OCI-LY7 (cell line): ENCODE data around the gene MIX23. TPM values are rescaled to one million over a fixed set of nuclear protein-coding genes. Genes with fewer than 3 reads are reported as not detected.

Source experiments
- BruUV-seq: library from RNA; stranded (reverse); fragments of 400-500 nt; replicated peaks from 2 replicates; lab custom pipeline; 2021; lab: Mats Ljungman, UMichigan
- CTCF ChIA-PET: fragments of 300-600 bp; sonication (Branson Sonifier 250); formaldehyde crosslinking; loops from one replicate; lab custom pipeline; 2022; ENCODE audit warnings: antibody characterized with exemption; ENCODE audit not compliant: unreplicated experiment; lab: Charles Lee
- POLR2A ChIA-PET: fragments of 300-600 bp; sonication (Branson Sonifier 250); formaldehyde crosslinking; loops from one replicate; lab custom pipeline; 2022; ENCODE audit warnings: antibody characterized with exemption; lab: Charles Lee
- DNase-seq: peaks from one replicate; pipeline ENCODE4 v3.0.0-alpha.2; 2015; ENCODE audit warnings: low spot score
- H2AFZ ChIP-seq: fragments of 200-600 bp; sonication (generic), shearing (Covaris generic); 2 replicates; pipeline ENCODE4 v1.6.1; 2014; ENCODE audit warnings: mild to moderate bottlenecking, antibody characterized with exemption, low read length, moderate library complexity
- H3K27ac ChIP-seq: fragments of 200-600 bp; sonication (generic); 2 replicates; pipeline ENCODE4 v1.5.1; 2014; ENCODE audit warnings: mixed run types, low read depth, mild to moderate bottlenecking, moderate library complexity, low read length, inconsistent platforms; ENCODE audit not compliant: poor library complexity, severe bottlenecking
- H3K36me3 ChIP-seq: fragments of 200-600 bp; sonication (generic); 2 replicates; pipeline ENCODE4 v1.6.1; 2014; ENCODE audit warnings: mild to moderate bottlenecking, antibody characterized with exemption, low read length, moderate library complexity, mixed read lengths; ENCODE audit not compliant: insufficient read depth
- H3K4me1 ChIP-seq: fragments of 200-600 bp; sonication (generic); 2 replicates; pipeline ENCODE4 v1.5.1; 2014; ENCODE audit warnings: mild to moderate bottlenecking, low read length; ENCODE audit not compliant: insufficient read depth, poor library complexity, severe bottlenecking
- H3K4me2 ChIP-seq: fragments of 200-600 bp; sonication (generic); 2 replicates; pipeline ENCODE4 v1.6.1; 2014; ENCODE audit warnings: mild to moderate bottlenecking, low read length
- H3K4me3 ChIP-seq: fragments of 200-600 bp; sonication (generic); 2 replicates; pipeline ENCODE4 v1.5.1; 2014; ENCODE audit warnings: mild to moderate bottlenecking, low read depth, low read length; ENCODE audit not compliant: poor library complexity, severe bottlenecking
- H3K79me2 ChIP-seq: fragments of 200-600 bp; sonication (generic); 2 replicates; pipeline ENCODE4 v1.6.1; 2016; ENCODE audit warnings: low read depth, mild to moderate bottlenecking, low read length, moderate library complexity, mixed read lengths; ENCODE audit not compliant: insufficient read depth
- H3K9me2 ChIP-seq: fragments of 200-600 bp; sonication (generic); 2 replicates; pipeline ENCODE4 v1.6.1; 2016; ENCODE audit warnings: mild to moderate bottlenecking, low read length, mixed read lengths; ENCODE audit not compliant: insufficient read depth
- H3K9me3 ChIP-seq: fragments of 200-600 bp; sonication (generic); 2 replicates; pipeline ENCODE4 v1.6.1; 2014; ENCODE audit warnings: mild to moderate bottlenecking, mixed run types, low read length, mixed read lengths
- H4K20me1 ChIP-seq: fragments of 200-600 bp; sonication (generic); 2 replicates; pipeline ENCODE4 v1.6.1; 2014; ENCODE audit warnings: mild to moderate bottlenecking, antibody characterized with exemption, low read length, moderate library complexity, mixed read lengths; ENCODE audit not compliant: insufficient read depth
- CTCF ChIP-seq: fragments of 200-600 bp; sonication (generic); conservative IDR thresholded peaks from 2 replicates; pipeline ENCODE4 v1.5.1; 2014; ENCODE audit warnings: mild to moderate bottlenecking, antibody characterized with exemption, low read length, moderate library complexity, mixed read lengths
- EZH2phosphoT487 ChIP-seq: fragments of 200-600 bp; sonication (generic); IDR thresholded peaks from 2 replicates; pipeline ENCODE4 v1.6.1; 2018; ENCODE audit warnings: low read depth, borderline replicate concordance, mild to moderate bottlenecking, mixed run types, antibody characterized with exemption, low read length, moderate library complexity, mixed read lengths
- intact Hi-C: fragments of 100-400 bp; cut with micrococcal nuclease; formaldehyde crosslinking; loops from one replicate; pipeline ENCODE4 v1.10.0; 2022; ENCODE audit not compliant: unreplicated experiment
- total RNA-seq, 2 experiments: library from RNA; depleted of rRNA in 1 of 2; stranded (reverse); fragments of >200 nt in 1 of 2; shearing (Covaris generic) in 1 of 2; gene quantifications; 2 replicates each; pipeline ENCODE4 v1.2.3, GENCODE V29; 2014 to 2022

MIX23 gene
- total RNA-seq, 2 experiments from 2014 or later: 44.7 to 71.3 TPM

GRCh38 chr3:122355612-122356011 is 27.4 kb downstream of the MIX23 start:
- peaks cover 30% of the 10 kb centered on the region for H3K36me3 ChIP-seq
- H3K27ac ChIP-seq: no peak overlapping the region
- no peak overlapping the region for H3K4me3 ChIP-seq
- H3K79me2 ChIP-seq: no peaks in the 10 kb centered on the region
- H4K20me1 ChIP-seq: no peaks in the 10 kb centered on the region
- H3K9me2 ChIP-seq: no peaks in the 10 kb centered on the region
- H2AFZ ChIP-seq: no peak overlapping the region
- intact Hi-C loops: no loop called here
- TF ChIP-seq EZH2phosphoT487 (no peak), CTCF (no peak)
- POLR2A ChIA-PET: no interaction called here
- BruUV-seq: no TSS peak
- H3K9me3 ChIP-seq: no peaks in the 10 kb centered on the region
- no peak overlapping the region for H3K4me2 ChIP-seq
- no peak for DNase-seq
- no peaks in the 10 kb centered on the region for H3K4me1 ChIP-seq
- CTCF ChIA-PET: no interaction called here

GRCh38 chr3:122353893-122354401 is 29.1 kb downstream of the MIX23 start:
- CTCF ChIA-PET: no interaction called here
- no peak for TF ChIP-seq EZH2phosphoT487
- TF ChIP-seq CTCF: no peak
- POLR2A ChIA-PET: interaction anchor here (0.6 to 1.3 kb wide), 2 partner anchors 9 to 18 kb away, joined by 4 to 7 read pairs; no protein-coding TSS in a partner anchor
- H3K9me2 ChIP-seq: no peaks in the 10 kb centered on the region
- H3K79me2 ChIP-seq: no peaks in the 10 kb centered on the region
- no peak overlapping the region for H3K4me2 ChIP-seq
- H3K4me1 ChIP-seq: no peaks in the 10 kb centered on the region
- no peak overlapping the region for H2AFZ ChIP-seq
- intact Hi-C loops: no loop called here
- H3K36me3 ChIP-seq: peaks cover 23% of the 10 kb centered on the region
- no peak overlapping the region for H3K27ac ChIP-seq
- H3K9me3 ChIP-seq: no peaks in the 10 kb centered on the region
- DNase-seq: no peak
- no TSS peak for BruUV-seq
- H4K20me1 ChIP-seq: no peaks in the 10 kb centered on the region
- no peak overlapping the region for H3K4me3 ChIP-seq

- Histone ChIP-seq H3K4me2 (no peak overlapping the region), H3K9me2 (no peaks in the 10 kb centered on the region), H3K27ac (no peak overlapping the region), H3K79me2 (no peaks in the 10 kb centered on the region), H4K20me1 (no peaks in the 10 kb centered on the region), H2AFZ (no peak overlapping the region), H3K36me3 (peaks cover 16% of the 10 kb centered on the region), H3K4me1 (no peaks in the 10 kb centered on the region), H3K9me3 (no peaks in the 10 kb centered on the region), H3K4me3 (no peak overlapping the region)
- POLR2A ChIA-PET: interaction anchor here (0.6 to 1.3 kb wide), 2 partner anchors 8 to 19 kb away, joined by 4 to 7 read pairs; no protein-coding TSS in a partner anchor
- DNase-seq: no peak
- intact Hi-C loops: no loop called here
- TF ChIP-seq EZH2phosphoT487 (no peak), CTCF (no peak)
- CTCF ChIA-PET: no interaction called here
- no TSS peak for BruUV-seq
Observed at GRCh38 chr3:122353215-122353614, 29.8 kb downstream of the MIX23 start.
